ENCODE data around the gene EFNA5.
"Not testable (repeated sequence)": the region's sequence is repeated elsewhere in the genome, so short reads cannot be mapped to it uniquely, and the experiment has no call there.

Gene EFNA5

GRCh38 chr5:107515521-107516080, 155.1 kb downstream of the EFNA5 start:
- DNase-seq, result no peak

DNA sequence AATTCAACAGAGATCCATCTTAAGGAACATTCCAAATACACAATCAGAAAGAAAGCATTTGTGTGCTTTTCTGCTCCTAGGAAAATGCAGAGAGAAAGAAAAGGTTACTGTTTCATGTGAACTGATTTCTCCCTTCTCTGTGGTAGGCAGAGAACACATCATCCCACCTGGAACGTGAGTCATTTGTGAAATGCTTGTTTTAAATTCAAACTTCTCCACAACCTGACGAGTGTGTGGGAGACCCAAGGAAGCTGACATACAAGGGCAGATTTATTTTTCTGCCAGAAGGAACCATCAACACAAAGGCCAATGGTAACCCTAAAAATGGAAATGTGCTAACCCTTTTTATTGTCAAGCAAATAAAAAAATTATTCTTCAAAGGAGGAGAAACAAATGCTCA, 156.4 kb downstream of the EFNA5 start:
- DNase-seq, result no peak

GRCh38 chr5:107513337-107514085, 157.2 kb downstream of the EFNA5 start:
- DNase-seq, result no peak

GRCh38 chr5:107512029-107512428, 158.7 kb downstream of the EFNA5 start:
- DNase-seq, result no peak

- no peak for DNase-seq
Observed at GRCh38 chr5:107510125-107510524, 160.6 kb downstream of the EFNA5 start.

- no peak for DNase-seq
Observed at GRCh38 chr5:107508097-107508496, 162.6 kb downstream of the EFNA5 start.

- no peak for DNase-seq
Observed at GRCh38 chr5:107505763-107506534, 164.8 kb downstream of the EFNA5 start.

DNA sequence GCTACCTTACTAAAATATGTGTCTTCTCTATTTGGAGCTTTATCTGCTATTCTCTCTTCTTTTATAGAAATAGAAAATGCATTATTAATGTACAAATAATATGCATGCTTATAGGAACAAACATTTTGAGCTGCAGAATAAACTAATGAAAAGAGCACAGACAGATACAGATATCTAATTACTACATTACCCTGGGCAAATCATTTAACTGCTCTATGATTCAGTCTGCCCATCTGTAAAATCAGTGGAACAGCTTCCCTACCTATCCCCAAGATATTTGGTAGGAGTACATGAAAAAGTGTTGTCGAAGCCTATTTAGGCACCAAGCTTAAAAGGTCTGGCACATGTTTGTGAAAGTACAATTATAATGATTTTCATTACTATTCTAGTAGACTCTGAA, 166.3 kb downstream of the EFNA5 start:
- no peak for DNase-seq

DNA sequence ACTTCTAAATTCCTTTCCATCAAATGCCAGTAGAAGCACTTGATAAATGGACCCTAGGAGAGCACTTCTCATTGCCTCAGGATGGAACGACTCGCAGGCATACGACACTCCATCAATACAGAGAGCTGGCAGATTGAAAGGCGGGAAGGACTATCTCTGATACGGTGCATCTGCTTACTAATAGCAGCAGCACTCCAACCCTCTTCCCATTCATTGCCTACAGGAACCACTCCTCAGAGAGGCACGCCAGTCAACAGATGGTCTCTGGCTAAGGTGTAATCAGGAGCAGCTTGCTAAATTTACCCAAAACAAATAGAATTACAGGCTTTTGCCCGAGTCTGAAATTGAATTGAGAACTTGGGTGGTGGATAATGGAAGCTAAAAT, 168.1 kb downstream of the EFNA5 start:
- peak; percentile 74 to 87 for DNase-seq

- DNase-seq, result peak in 1 of 2 experiments; percentile 29
Observed at GRCh38 chr5:107501965-107502675, 168.6 kb downstream of the EFNA5 start.

DNA sequence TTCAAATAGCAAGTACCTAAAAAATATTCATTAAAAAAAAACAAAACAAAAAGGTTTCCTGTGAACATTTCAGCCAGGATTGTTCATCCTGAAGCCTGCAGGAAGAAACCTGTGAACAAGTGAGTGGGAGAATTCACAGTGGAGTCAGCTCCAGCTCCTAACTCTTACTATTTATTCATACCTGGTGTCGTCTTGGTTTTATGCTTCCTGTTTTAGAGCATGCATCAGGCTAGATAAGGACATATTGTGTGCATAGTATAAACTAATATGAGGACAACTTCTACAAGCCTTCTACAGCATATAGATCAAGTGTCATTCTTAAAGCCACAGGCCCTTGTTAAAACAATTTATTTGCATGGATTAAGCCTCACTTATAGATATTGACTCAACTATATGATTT, 169.9 kb downstream of the EFNA5 start:
- DNase-seq, result no peak

DNA sequence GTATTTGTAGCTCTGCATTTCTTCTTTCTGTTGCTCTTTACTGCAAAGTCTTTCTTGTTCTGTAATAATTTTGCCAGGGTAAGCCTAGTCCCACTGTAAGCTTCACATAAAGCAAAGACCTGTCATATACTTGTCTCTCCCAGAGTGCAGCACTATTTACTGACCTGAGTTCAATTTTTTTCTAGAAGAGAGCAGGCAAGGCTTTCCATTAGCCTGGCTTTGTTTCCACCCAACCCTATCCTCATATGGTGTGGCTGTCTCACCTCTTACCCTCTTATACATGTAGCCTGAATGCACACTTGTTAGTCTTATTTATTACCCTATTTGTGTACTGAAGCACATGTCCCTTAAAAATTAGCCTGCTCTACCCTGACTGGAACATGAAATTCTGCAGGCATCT, 170.4 kb downstream of the EFNA5 start:
- DNase-seq, result no peak

GRCh38 chr5:107499776-107500175, 171.0 kb downstream of the EFNA5 start:
- no peak for DNase-seq

DNA sequence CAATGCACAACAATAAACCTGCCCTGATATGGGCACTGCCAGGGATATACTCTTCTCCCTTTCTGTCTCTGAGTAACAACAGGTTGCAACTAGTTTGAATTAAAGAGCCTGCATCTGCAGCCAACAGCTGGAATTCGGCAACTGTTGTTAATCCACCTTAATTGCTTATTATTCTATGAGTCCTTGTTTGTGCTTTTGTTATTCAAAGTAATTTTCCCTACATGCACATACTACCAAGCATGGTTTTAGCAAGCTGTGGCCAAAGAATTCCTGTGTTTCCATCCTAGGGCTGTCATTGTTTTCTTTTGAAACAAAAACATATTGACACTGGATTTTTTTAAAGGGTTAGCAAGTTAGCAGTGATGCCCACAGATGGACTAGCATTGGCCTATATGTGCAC, 171.5 kb downstream of the EFNA5 start:
- no peak for DNase-seq

- no peak for DNase-seq
Observed at GRCh38 chr5:107496466-107496865, 174.3 kb downstream of the EFNA5 start.

DNA sequence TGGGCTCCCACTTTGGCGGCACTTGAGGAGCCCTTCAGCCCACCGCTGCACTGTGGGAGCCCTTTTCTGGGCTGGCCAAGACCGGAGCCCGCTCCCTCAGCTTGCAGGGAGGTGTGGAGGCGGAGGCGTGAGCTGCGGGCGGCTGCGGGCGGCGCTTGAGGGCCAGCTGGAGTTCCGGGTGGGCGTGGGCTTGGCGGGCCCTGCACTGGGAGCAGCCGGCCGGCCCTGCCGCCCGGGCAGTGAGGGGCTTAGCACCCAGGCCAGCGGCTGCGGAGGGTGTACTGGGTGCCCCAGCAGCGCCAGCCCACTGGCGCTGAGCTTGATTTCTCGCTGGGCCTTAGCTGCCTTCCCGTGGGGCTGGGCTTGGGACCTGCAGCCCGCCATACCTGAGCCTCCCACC, 176.6 kb downstream of the EFNA5 start:
- DNase-seq, result not testable (repeated sequence)

- DNase-seq, result no peak
Observed at GRCh38 chr5:107487056-107487542, 183.6 kb downstream of the EFNA5 start.

GRCh38 chr5:107486489-107486888, 184.2 kb downstream of the EFNA5 start:
- DNase-seq, result no peak

GRCh38 chr5:107485184-107485583, 185.6 kb downstream of the EFNA5 start:
- DNase-seq, result no peak

DNA sequence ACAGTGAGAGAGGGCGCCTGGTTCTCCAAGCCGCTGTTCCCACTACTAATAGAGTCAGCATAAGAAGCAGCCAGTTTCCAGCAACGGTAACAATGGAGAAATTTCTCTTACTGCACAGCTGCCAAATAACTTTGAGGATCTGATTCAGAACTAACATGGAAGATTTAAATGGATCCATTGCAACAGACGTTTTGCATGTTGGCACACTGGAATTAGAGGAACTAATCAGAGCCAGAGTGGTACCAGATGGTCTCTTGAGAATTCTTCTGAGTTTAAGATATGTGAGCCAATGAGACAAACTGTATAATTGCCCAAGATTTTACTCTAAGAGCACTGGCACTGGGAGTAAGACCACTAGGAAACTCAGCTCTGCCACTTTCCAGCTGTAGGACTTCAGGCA, 186.5 kb downstream of the EFNA5 start:
- DNase-seq, result no peak

DNA sequence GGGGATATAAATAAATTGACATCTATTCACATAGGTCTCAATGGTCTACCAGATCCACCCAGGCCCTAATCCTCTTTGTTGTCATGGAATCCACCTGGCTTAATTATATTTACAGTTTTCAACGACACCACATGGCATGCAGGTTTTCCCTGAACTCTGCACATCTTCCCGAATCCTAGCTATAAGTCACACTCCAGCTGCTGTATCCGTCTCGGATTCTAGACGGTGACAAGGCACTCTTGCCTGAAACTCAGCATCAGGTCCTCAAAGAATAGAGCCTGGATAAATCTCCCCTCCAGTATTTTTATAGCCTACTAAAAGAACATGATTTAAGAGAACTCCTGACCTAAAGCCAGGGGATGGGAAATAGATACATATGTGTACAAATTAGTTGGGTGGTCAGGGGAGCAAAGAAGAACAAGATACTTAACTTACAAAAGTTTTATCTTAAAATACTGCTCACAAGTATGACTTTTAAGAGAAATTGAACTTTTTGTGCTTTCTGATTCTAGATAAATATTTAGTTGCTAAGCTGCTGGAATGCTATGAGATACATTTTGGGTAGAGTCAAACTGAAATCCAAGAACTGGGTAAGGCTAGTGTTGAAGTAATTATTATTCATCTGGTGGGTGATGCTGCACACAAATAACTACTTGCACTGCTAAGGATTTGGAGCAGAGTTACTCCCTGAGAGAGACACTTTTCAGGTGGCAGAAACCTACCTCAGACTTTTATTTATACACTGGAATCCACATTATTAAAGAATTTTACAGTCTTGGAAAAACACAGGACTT, 187.3 kb downstream of the EFNA5 start:
- DNase-seq, result peak in 1 of 2 experiments; percentile 21

DNA sequence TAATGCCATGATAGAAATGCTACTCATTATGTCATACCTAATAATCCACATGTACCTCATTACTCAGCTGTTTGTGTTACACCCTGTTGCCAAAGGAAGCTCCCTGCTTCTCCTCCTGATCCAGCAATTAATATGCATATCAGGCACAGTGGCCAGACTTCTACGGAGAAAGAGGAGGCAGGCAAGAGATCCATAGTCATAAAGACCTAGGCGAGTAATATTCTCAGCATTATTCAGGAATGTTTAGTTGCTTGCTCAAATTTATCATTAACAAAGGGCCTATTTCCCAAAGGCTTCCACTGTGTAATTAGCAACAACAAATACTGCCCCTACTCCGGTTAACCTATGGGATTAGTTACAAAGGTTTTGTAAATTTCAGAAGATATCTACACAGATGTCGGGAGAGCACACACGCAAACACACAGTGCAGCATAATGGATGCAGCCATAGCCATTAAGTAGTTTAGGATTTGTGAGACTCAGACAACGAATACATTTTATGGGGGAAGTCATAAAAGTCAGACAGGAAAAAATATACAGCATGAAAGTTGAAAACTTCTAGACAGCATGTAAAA, 192.6 kb downstream of the EFNA5 start:
- no peak for DNase-seq

Data from SHP77 (cell line).